Mammary epithelial cell (primary cell): Measurements from ENCODE around the gene IQGAP2.

Experiments used
- EZH2 ChIP-seq: IDR thresholded peaks from 2 replicates; pipeline ENCODE4 v1.6.1; 2012; ENCODE audit warnings: low read length, inconsistent platforms, borderline replicate concordance
- TF ChIP-seq, protein P1 (sequence below), 2 donors: IDR thresholded peaks in 1 of 2; conservative IDR thresholded peaks in 1 of 2; 2 replicates each; pipeline ENCODE4 v1.5.1; 2011 to 2012; ENCODE audit warnings: inconsistent platforms in 2 of 2, low read length in 2 of 2, mild to moderate bottlenecking in 2 of 2, control low read depth in 1 of 2, low read depth in 1 of 2; ENCODE audit not compliant: insufficient read depth in 1 of 2; ENCODE audit errors: extremely low read depth in 1 of 2

GRCh38 chr5:76378355-76378754 lies 24.7 kb upstream of the IQGAP2 start:
- TF ChIP-seq, protein P1, sequence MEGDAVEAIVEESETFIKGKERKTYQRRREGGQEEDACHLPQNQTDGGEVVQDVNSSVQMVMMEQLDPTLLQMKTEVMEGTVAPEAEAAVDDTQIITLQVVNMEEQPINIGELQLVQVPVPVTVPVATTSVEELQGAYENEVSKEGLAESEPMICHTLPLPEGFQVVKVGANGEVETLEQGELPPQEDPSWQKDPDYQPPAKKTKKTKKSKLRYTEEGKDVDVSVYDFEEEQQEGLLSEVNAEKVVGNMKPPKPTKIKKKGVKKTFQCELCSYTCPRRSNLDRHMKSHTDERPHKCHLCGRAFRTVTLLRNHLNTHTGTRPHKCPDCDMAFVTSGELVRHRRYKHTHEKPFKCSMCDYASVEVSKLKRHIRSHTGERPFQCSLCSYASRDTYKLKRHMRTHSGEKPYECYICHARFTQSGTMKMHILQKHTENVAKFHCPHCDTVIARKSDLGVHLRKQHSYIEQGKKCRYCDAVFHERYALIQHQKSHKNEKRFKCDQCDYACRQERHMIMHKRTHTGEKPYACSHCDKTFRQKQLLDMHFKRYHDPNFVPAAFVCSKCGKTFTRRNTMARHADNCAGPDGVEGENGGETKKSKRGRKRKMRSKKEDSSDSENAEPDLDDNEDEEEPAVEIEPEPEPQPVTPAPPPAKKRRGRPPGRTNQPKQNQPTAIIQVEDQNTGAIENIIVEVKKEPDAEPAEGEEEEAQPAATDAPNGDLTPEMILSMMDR (conservative IDR thresholded peaks at IDR 0.05 in 1 of 2, IDR thresholded peaks at IDR 0.05 in 1 of 2; ENCODE audit: extremely low read depth in 1 of 2, insufficient read depth in 1 of 2, low read depth in 1 of 2, low read length in 2 of 2), result no peak
- TF ChIP-seq EZH2, result no peak
